ENCODE results near the gene GATD1.

The GATD1 gene

DNA sequence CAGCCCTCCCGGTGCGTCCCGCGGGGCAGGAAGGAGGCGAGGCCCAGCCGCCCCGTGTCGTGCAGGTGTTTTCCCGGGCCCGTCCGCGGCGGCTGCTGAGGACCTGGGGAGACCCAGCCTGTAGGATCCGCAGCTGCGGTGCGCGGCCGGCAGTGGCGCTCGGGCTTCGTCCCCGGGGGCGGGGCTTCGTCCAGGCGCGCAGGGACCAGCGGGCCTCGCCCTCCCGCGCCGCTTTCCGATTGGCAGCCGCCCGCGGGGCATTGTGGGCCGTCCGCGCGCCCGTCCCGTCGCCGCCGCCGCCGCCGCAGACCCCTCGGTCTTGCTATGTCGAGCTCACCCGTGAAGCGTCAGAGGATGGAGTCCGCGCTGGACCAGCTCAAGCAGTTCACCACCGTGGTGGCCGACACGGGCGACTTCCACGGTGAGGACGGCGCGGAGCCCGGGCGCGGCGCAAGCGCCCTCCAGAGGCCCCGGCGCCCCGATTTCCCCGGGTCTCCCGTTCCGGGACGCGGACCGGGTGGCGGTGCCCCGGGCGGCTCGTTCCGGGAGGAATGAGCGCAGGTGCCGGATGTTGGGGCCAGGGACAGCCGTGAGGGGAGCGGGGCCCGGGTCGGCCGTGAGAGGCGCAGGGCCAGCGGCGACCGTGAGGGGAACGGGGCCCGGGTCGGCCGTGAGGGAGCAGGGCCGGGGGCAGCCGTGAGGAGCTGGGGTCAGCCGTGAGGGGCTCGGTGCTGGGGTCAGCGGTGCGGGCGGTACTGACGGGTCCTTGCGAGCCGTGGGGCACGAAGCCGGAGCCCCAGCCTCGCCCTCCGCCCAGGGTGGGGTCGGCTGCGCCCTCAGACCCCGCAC is 29.9 kb downstream of the GATD1 start, which contains the start of gene TALDO1:
TSS of gene TALDO1 (plus strand) at position 307 of the 849 bp plus-strand sequence. CDS start at position 325, 18 bp downstream.
- peaks cover 0 to 8% of the 10 kb centered on the region in 2 experiments; a peak in 2 of 3 replicates for H3K36me3 ChIP-seq (ENCODE audit: control insufficient read depth in 2 of 2, insufficient read depth in 1 of 2, low read length in 2 of 2)
- CTCF ChIA-PET, result interaction anchor here (0.5 to 1.4 kb wide), 7 partner anchors 10 to 100 kb away, joined by 3 to 6 read pairs (median 3); no protein-coding TSS in a partner anchor
- peak within 1 kb of the TSS; percentile 74; the same call in 1 of the 2 replicates for H3K27ac ChIP-seq (ENCODE audit: extremely low read depth, low read depth, low read length)
- no peaks in the 10 kb centered on the region for H3K9me3 ChIP-seq (ENCODE audit: control insufficient read depth, insufficient read depth, low read depth, low read length)
- H3K4me1 ChIP-seq (ENCODE audit: control insufficient read depth, insufficient read depth, low read length), result no peaks in the 10 kb centered on the region
- H3K4me3 ChIP-seq (ENCODE audit: low read depth, low read length), result peak within 1 kb of the TSS; percentile 97
- POLR2A ChIA-PET, result interaction anchor here (0.5 to 1.9 kb wide), 15 partner anchors 10 to 540 kb away, joined by 3 to 12 read pairs (median 3); partner anchors contain the start of genes BET1L, CEND1, HRAS and PHRF1
- TF ChIP-seq ZNF37A (tag by site-specific recombination; IDR thresholded peaks at IDR 0.05) (no peak), ZSCAN30 (tag by site-specific recombination; IDR thresholded peaks at IDR 0.05) (no peak), ZNF701 (tag by site-specific recombination; IDR thresholded peaks at IDR 0.05) (no peak), ZBTB17 (tag by site-specific recombination; IDR thresholded peaks at IDR 0.05) (no peak; the same call in 1 of the 2 replicates), GLIS2 (tag by site-specific recombination; IDR thresholded peaks at IDR 0.05) (peak; percentile 5; the same call in 1 of the 2 replicates), ZBTB20 (tag by site-specific recombination; IDR thresholded peaks at IDR 0.05) (peak; percentile 93), SP2 (tag by site-specific recombination; IDR thresholded peaks at IDR 0.05) (peak; percentile 48), ZIC2 (tag by site-specific recombination; IDR thresholded peaks at IDR 0.05) (peak; percentile 9; the same call in 1 of the 2 replicates), ZNF362 (tag by site-specific recombination; IDR thresholded peaks at IDR 0.05) (no peak), ZNF10 (tag by site-specific recombination; IDR thresholded peaks at IDR 0.05) (0 out of 2 replicates have a peak, but pooled peaks have one; percentile 36), HOXA7 (CRISPR knock-in tag; IDR thresholded peaks at IDR 0.05; ENCODE audit: borderline replicate concordance) (no peak), ZNF76 (tag by site-specific recombination; IDR thresholded peaks at IDR 0.05; ENCODE audit: borderline replicate concordance, low read depth) (peak; percentile 73; the same call in 1 of the 2 replicates), ZNF473 (tag by site-specific recombination; IDR thresholded peaks at IDR 0.05) (no peak), ZNF600 (tag by site-specific recombination; IDR thresholded peaks at IDR 0.05) (peak; percentile 86; the same call in 1 of the 2 replicates), ZNF660 (tag by site-specific recombination; IDR thresholded peaks at IDR 0.05) (0 out of 2 replicates have a peak, but pooled peaks have one; percentile 33), ZBTB8A (tag by site-specific recombination; IDR thresholded peaks at IDR 0.05) (peak; percentile 68), ZNF707 (tag by site-specific recombination; IDR thresholded peaks at IDR 0.05) (no peak), ZSCAN5A (tag by site-specific recombination; IDR thresholded peaks at IDR 0.05) (no peak), ZNF239 (tag by site-specific recombination; IDR thresholded peaks at IDR 0.05) (no peak), ZNF561 (tag by site-specific recombination; IDR thresholded peaks at IDR 0.05; ENCODE audit: borderline replicate concordance) (no peak), ZNF596 (tag by site-specific recombination; IDR thresholded peaks at IDR 0.05) (no peak), ZNF202 (tag by site-specific recombination; IDR thresholded peaks at IDR 0.05; ENCODE audit: borderline replicate concordance) (no peak), PATZ1 (tag by site-specific recombination; IDR thresholded peaks at IDR 0.05) (peak; percentile 19; the same call in 1 of the 2 replicates), ZNF843 (tag by site-specific recombination; IDR thresholded peaks at IDR 0.05) (no peak), ZNF501 (tag by site-specific recombination; IDR thresholded peaks at IDR 0.05) (0 out of 2 replicates have a peak, but pooled peaks have one; percentile 52), SALL2 (tag by site-specific recombination; IDR thresholded peaks at IDR 0.05; ENCODE audit: borderline replicate concordance) (no peak), ZNF121 (tag by site-specific recombination; IDR thresholded peaks at IDR 0.05) (no peak), ZNF132 (tag by site-specific recombination; IDR thresholded peaks at IDR 0.05; ENCODE audit: borderline replicate concordance) (no peak), ZNF223 (tag by site-specific recombination; IDR thresholded peaks at IDR 0.05) (no peak), TRIM28 (IDR thresholded peaks at IDR 0.05; ENCODE audit: borderline replicate concordance, low read length) (no peak), OSR2 (tag by site-specific recombination; IDR thresholded peaks at IDR 0.05) (no peak)
- TF ChIP-seq, protein P1, sequence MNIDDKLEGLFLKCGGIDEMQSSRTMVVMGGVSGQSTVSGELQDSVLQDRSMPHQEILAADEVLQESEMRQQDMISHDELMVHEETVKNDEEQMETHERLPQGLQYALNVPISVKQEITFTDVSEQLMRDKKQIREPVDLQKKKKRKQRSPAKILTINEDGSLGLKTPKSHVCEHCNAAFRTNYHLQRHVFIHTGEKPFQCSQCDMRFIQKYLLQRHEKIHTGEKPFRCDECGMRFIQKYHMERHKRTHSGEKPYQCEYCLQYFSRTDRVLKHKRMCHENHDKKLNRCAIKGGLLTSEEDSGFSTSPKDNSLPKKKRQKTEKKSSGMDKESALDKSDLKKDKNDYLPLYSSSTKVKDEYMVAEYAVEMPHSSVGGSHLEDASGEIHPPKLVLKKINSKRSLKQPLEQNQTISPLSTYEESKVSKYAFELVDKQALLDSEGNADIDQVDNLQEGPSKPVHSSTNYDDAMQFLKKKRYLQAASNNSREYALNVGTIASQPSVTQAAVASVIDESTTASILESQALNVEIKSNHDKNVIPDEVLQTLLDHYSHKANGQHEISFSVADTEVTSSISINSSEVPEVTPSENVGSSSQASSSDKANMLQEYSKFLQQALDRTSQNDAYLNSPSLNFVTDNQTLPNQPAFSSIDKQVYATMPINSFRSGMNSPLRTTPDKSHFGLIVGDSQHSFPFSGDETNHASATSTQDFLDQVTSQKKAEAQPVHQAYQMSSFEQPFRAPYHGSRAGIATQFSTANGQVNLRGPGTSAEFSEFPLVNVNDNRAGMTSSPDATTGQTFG (tag by site-specific recombination; IDR thresholded peaks at IDR 0.05; ENCODE audit: borderline replicate concordance), result no peak

All from HEK293 (cell line).